A549 (cell line): Measurements from ENCODE around the gene TFF3.

Experiments
- BCL3 ChIP-seq: fragments of >200 bp; sonication (Bioruptor Twin); formaldehyde crosslinking; IDR thresholded peaks from 3 replicates; pipeline ENCODE4 v1.6.1; 2016
- CEBPB ChIP-seq, 2 experiments: fragments of >200 bp in 1 of 2; sonication (Bioruptor Twin) in 1 of 2; formaldehyde crosslinking in 1 of 2; IDR thresholded peaks; 2 replicates each; pipeline ENCODE4 v1.6.1; 2012 to 2016
- CHD4 ChIP-seq: fragments of 200-600 bp; sonication (generic); IDR thresholded peaks from 2 replicates; pipeline ENCODE4 v1.6.1; 2016; ENCODE audit warnings: antibody characterized with exemption, mild to moderate bottlenecking, borderline replicate concordance
- CTCF ChIP-seq: fragments of >200 bp; sonication (Bioruptor Twin); formaldehyde crosslinking; IDR thresholded peaks from 3 replicates; pipeline ENCODE4 v1.5.1; 2016
- ESRRA ChIP-seq: fragments of 150-350 bp; IDR thresholded peaks from 2 replicates; pipeline ENCODE4 v1.6.1; 2014; ENCODE audit warnings: mild to moderate bottlenecking, low read length, borderline replicate concordance
- FOSL2 ChIP-seq, 2 experiments: fragments of 450-650 bp in 1 of 2; fragments of >200 bp in 1 of 2; sonication (Bioruptor Twin) in 1 of 2; formaldehyde crosslinking; IDR thresholded peaks; 2 replicates each; pipeline versions ENCODE4 v1.5.0 to v1.6.1; 2016 to 2020; ENCODE audit warnings: mild to moderate bottlenecking in 1 of 2, moderate library complexity in 1 of 2
- NR3C1 ChIP-seq: fragments of >200 bp; sonication (Bioruptor Twin); formaldehyde crosslinking; IDR thresholded peaks from 3 replicates; pipeline ENCODE4 v1.6.1; 2017
- RCOR1 ChIP-seq: fragments of 150-350 bp; IDR thresholded peaks from 2 replicates; pipeline ENCODE4 v1.6.1; 2014; ENCODE audit warnings: antibody characterized with exemption, low read length, low read depth

- TF ChIP-seq ESRRA, result no peak
- no peak for TF ChIP-seq CTCF
- no peak for TF ChIP-seq FOSL2 (IDR thresholded peaks at IDR 0.05)
- TF ChIP-seq FOSL2 (CRISPR knock-in tag; IDR thresholded peaks at IDR 0.05), result no peak
- no peak for TF ChIP-seq CHD4
- no peak for TF ChIP-seq NR3C1
- no peak for TF ChIP-seq CEBPB (IDR thresholded peaks at IDR 0.05)
- TF ChIP-seq RCOR1, result no peak
- TF ChIP-seq BCL3, result no peak
These were observed 26.2 kb downstream of the TFF3 start for GRCh38 chr21:42288962-42289361.
